Skin epidermis (tissue), 12 donors: Measurements from ENCODE around the gene MAP2K1.
"Not testable (repeated sequence)": the region's sequence is repeated elsewhere in the genome, so short reads cannot be mapped to it uniquely, and the experiment has no call there.

ENCODE experiments used
- H3K27ac ChIP-seq, 21 experiments: fragments of 200-600 bp; sonication (generic) in 11 of 21; one replicate each; pipeline ENCODE4 v1.5.0; 2020; ENCODE audit warnings: mild to moderate bottlenecking in 3 of 21, inconsistent platforms in 2 of 21, moderate library complexity in 2 of 21
- H3K4me3 ChIP-seq, 7 experiments: fragments of 200-600 bp; sonication (generic) in 2 of 7; one replicate each; pipeline ENCODE4 v1.5.0; 2020; ENCODE audit warnings: inconsistent platforms in 2 of 7, mild to moderate bottlenecking in 2 of 7, moderate library complexity in 1 of 7

MAP2K1 gene

DNA sequence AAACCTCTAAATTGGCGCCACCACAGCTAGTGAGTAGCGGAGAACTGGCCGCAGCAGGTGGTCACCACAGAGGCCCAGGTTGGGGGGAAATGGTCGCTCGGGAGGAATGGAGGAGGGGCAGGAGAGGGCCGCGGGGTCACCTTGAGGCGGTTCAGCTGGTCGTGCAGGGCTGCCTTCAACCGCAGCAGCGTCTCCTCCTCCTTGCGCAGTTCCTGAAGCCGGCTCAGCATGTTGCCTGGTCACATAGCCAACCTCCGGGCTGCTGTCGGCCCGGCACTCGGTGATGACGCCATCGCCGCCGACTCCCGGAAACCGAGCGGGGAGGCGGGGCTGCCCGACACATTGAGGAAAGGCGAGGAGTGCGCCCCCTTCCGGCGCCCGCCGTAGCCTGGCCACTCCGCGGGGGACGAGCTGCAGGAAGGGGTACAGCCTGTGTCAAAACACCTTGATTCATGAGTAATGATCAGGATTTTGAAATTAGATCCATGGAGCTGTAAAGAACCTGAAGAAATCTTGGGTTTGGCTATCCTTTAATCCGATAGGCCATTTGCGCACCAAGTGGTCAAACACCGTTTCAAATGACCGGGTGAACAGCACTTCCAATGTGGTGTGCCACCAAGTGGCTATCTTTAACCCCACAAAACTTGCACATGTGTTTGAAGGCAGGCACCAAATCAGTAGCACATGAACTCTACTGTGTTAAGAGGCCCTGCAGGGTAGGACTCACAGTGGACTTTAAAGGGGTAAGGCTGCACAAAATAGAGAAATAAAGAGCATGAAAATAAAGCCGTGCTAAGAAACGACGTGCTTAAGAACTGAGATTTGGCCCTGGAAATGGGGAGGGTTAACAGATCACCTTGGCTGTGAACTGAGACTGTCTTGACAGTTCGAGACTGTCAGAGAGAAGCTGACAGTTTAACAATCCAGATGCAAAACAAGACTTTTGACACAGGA, 111.1 kb downstream of the MAP2K1 start, which contains the start of gene SNAPC5:
Gene SNAPC5 (minus strand): TSS at position 261 of the 954 bp plus-strand sequence. CDS start 31 bp downstream, at position 230.
- Histone ChIP-seq H3K27ac (peak within 1 kb of the TSS; percentile 64 to 96 (median 89)), H3K4me3 (peak within 1 kb of the TSS; percentile 56 to 83 (median 74))

DNA sequence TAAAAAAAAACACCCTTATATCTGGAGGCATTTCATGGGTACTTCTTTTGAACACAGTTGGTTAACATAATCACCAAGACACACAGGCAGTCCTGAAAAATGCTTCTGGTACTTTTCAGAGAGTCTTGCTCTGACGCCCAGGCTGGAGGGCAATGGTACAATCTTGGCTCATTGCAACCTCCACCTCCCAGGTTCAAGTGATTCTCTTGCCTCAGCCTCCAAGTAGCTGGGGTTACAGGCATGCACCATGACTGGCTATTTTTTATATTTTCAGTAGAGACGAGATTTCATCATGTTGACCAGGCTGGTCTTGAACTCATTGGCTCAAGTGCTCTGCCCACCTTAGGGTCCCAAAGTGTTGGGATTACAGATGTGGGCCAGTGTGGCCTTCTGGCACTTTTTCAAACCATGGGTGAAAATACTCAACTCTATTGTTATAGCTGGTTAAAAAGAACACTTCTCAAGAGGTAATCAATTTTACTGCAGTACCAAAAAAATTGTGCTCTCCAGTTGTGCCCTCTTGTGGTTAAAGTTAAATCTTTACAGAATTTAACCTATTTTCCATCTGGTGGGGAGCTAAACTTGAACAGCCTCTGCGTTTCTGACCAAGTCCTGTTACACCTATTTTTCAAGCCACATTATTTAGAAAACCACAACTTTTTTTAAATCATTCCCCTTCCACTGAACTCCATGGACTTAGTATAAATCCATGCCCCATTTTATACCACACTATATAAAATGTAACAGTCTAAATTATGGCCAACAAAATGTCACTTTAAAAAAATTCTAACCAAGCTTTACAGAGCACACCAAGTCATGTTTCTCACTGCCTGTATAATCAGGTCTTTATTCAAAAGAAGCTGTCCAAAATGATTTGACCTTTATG, 112.0 kb downstream of the MAP2K1 start:
- Histone ChIP-seq H3K27ac (peak overlapping the region in 3 of 21 experiments; percentile 86 to 94 (median 91)), H3K4me3 (no peak overlapping the region)

DNA sequence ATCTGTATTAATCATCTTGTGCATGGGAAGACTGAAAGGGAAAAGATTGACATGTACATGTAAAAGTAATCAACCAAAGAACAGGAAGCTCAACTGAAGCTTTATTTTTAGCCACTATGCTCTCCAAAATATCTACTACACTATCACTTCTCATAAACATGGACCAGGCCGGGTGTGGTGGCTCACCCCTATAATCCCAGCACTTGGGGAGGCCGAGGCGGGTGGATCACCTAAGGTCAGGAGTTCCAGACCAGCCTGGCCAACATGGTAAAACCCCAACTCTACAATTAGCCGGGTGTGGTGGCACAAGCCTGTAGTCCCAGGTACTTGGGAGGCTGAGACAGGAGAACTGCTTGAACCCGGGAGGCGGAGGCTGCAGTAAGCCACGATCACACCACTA, 113.6 kb downstream of the MAP2K1 start:
- not testable (repeated sequence) for H3K4me3 ChIP-seq, H3K27ac ChIP-seq

DNA sequence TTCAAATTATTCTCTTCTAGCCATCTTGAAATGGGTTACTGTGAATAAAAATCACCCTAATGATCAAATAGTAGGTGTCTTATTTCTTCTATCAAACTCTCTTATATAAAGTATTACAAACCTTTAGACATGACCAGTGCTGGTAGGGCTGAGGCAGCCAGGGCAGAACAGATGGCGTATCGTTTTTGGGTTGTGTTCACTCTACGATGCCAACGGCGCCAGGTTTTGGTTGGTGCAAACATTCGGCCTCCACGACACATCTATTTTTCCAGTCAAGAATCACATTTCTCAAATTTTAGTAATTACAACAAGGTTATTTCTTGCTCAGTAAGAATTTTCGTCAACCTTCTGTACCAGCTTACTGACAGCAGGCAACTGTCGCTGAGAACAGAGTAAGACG, 115.8 kb downstream of the MAP2K1 start:
- H3K27ac ChIP-seq, result no peak overlapping the region
- H3K4me3 ChIP-seq, result peak overlapping the region in 5 of 7 experiments; percentile 56 to 97 (median 80)

DNA sequence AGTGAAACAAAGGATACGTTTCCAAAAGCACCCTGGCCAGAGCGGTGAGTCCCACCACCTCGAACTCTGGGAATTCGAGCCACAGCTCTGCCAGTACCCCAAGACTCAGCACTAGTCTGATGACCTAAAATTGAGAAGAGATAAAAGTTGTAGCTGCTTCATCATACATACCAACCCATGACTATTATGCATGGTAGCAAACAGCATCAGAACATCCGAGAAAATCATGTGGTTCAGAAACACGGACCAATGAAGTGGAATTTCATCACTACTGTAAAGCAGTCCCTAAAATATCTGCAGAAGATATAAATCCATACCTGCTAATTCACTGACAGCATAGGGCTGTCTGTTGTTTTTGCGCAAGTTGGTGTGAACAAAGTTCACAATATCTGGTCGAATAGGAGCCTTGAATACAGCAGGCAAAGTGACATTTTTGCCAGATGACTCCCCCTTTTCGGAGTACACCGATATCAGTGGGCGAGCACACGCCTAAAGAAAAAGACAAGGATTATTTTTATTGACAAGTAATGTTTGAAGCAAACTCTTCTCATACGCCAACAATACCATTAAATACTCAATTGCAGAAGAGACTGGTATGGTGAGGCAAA, 116.4 kb downstream of the MAP2K1 start:
- Histone ChIP-seq H3K27ac (peak overlapping the region in 9 of 21 experiments; percentile 87 to 99 (median 97)), H3K4me3 (peak overlapping the region; percentile 56 to 97 (median 73))

DNA sequence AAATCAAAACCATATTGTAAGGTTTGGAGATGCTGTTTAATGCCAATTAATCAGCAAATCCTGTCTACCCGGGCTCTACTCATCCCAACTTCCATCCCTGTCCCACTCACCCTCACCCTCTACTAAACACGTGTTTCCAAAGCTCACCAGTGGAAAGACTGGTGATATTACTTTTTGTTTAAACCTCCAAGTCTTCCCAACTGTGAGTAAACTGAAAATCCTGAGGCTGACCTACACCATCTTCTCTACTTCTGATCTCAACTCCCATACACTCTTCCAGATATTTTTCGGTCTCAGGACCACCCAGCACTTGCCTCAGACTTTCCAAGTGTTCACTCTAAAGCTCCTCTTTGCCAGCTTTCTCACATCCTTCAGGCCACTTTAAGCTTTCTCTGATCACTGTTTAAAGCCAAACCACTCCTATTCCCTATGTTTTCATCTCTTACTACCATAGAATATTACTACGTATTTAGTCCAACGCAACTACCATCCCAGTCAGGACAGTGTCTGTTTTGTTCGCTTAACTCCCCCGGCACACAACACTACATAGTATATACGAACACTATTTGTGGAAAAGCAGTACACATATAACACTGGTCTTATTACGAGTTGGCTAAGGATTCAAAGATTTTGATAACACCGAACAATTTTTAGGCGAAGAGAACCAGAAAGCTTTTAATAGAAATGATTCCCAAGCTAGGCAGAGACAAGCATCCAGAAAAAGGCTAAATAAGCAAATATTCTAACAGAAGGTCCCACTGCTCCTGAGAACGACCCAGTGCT, 117.3 kb downstream of the MAP2K1 start:
- Histone ChIP-seq H3K27ac (peak overlapping the region; percentile 86 to 99 (median 95)), H3K4me3 (peak overlapping the region; percentile 56 to 97 (median 73))

DNA sequence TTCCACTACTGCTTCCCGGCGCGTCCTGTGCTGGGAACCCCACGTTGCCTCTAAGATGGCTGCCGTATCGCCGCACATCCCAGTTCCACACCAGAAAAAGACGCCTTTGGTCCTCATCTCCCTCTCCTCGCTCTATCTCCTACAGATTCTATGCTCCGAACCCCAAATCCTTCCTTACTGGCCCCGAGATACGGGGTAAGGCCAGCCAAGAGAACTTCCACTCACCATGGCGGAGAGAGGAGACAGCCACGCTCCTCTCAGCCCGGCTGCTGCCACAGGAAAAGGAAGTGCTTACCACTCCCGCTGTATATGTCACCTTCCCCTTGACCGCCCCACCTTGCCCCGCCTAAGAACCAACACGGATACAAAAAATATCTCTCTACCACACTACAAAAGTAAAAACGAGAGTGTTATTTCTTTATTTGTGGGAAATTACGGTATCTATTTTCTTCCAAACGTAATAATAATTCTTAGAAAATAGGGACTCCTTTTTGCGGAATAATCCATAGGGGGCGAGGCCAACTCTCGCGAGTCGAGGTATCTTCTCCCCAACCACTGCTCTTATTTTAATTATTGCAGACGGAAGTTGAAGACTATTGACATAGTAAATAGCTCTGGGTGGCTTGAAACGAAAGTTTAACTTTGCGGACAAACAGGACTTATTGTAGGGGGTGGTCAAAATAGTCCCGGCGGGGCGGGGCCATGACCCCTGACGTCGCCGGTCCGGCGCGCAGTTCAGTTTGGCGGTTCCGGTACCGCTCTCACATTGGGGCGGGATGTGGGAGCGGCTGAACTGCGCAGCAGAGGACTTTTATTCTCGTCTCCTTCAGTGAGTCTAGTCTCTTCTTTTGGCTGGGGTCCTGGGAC, 118.1 kb downstream of the MAP2K1 start, which contains the start of the genes RPL4 and ZWILCH:
Gene RPL4 (minus strand): TSS at position 293 of the 867 bp plus-strand sequence. CDS start 65 bp downstream, at position 228.
Gene ZWILCH (plus strand): TSS at position 764 of the 867 bp plus-strand sequence. CDS start 13 bp downstream, at position 777.
- Histone ChIP-seq H3K4me3 (peak within 1 kb of the TSS; percentile 56 to 97 (median 73)), H3K27ac (peak within 1 kb of the TSS; percentile 86 to 99 (median 95))

DNA sequence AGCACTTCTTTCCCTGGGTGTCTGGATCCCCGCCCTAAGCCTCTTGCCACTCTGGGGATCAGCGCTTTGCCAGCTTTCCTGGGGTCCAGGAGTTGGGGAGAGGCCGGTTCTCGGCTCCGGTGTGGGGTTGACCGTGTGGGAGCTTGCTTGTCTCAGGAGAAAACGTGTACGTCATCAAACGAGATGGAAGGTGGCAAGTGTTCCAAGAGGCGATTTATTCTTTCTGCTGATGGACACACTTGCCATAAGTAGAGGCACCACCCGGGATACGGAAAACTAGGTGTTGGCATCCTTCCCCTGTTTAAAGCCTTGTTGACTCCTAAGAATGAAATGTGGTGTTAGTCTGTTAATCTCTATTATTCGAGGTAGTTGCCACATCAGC, 118.7 kb downstream of the MAP2K1 start:
- Histone ChIP-seq H3K27ac (peak overlapping the region; percentile 86 to 99 (median 95)), H3K4me3 (peak overlapping the region; percentile 56 to 97 (median 73))

DNA sequence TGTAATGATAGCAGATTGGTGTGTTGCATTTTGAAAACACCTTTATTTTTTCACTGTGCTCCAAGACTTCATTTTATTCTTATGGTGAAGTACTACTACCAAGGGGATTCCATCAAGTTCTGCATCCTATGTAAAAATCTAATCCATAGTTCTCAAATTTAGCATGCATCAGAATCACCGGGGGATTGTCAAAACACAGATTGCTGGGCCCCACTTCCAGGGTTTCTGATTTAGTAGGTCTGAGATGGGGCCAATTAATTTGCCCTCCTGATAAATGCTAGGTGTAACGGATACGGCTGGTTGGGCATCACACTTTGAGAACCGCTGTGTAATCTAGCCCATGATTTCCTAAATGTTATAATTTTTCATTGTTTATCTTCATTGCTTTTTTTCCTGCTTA, 119.1 kb downstream of the MAP2K1 start:
- Histone ChIP-seq H3K4me3 (peak overlapping the region; percentile 56 to 97 (median 73)), H3K27ac (peak overlapping the region in 9 of 21 experiments; percentile 91 to 99 (median 96))

DNA sequence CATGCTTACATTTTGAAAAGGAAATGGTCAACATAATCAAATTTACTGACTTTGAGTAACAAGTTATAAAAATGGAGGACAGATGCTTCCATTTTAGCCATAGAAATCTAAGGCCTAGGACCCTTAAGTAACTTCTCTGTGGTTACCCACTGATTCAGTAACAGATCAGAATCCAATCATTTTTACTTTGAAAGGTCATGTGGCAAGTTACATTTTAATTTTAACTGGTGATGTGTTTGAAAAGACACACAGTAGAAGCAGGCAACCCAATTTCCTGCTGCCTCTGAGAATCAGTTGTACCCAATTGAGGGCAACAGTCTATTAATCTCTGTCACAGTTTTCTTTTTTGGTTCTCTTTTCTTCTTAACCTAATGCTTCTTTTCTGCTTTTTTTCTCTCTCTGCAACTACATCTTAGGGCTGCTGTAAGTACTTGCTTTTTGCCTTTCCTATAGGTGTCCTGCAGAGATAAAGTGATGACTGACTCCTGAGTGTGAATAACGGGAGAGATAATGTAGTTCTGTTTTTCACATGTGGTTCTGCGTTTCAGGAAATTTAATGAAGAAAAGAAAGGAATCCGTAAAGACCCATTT, 121.7 kb downstream of the MAP2K1 start:
- Histone ChIP-seq H3K4me3 (no peak overlapping the region), H3K27ac (no peak overlapping the region)

DNA sequence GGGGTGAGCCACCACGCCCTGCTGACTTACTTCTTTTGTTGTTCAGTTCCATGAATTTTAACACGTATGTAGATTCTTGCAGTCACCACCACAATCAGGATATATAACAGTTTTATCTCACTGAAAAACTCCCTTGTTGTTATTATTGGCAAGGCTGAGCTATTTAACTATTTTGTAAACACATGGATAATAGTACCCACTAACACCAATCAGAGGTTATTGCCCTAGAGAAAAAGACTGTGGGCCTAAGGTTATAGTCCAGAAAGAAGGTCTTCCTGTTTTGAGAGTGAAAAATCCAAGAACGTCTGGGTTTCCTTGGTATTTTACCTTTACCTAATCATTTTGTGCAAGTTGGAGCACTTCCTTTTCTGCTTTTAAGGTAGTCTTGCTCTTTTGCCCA, 127.9 kb downstream of the MAP2K1 start:
- Histone ChIP-seq H3K27ac (no peak overlapping the region), H3K4me3 (no peak overlapping the region)

DNA sequence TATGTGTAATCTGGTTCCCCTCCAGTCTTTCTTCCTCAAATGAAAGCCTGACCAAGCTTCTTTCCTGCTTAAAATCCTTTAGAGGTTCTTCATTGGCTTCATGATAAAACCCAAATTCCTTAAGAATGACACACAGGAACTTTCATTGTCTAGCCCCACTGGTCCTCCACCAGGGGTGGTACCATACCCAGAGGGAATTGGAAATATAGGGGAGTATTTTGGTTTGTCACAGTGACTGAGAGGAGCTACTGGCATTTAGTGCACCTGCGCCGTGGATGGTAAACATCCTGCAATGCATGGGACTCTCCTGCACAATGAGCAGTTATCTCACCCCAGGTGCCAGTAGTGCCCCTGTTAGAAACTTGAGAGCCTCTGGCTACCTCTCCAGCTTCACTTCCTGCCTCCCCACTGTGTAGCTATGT, 129.2 kb downstream of the MAP2K1 start:
- no peak overlapping the region for H3K27ac ChIP-seq
- H3K4me3 ChIP-seq, result no peak overlapping the region

DNA sequence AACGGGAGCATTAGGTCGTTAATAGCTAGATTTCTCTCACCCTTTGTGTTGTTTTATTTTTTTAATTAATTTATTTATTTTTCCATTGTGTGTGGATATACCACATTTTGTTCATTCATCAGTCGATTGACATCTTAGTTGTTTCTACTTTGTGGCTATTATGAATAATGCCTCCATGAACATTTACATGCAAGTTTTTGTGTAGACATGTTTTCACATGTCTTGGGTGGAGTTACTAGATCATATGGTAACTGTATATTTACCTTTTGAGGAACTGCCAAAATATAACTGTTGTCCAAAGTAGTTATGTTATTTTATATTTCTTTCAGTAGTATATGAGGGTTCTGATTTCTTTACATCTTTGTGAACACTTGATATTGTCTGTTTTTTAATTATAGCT, 137.2 kb downstream of the MAP2K1 start:
- H3K27ac ChIP-seq, result no peak overlapping the region

DNA sequence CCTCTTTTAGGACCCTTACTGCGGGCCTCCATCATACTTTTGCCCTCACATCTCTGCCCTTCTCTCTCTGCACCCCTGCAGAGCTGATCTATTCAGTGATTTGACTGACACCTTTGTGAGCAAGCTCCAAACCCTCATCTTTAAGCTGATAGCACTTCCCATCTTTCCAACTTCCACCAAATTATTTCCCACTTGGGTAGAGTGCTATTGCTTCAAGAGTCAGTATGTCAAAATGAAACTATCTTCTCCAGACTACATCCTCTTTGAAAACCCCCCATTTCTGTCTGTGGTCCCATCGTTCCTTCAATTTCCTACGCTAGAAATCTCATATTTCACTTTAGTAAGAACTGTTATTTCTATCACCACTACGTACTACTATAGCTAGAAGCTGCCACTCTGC, 138.1 kb downstream of the MAP2K1 start:
- Histone ChIP-seq H3K27ac (no peak overlapping the region), H3K4me3 (no peak overlapping the region)

More for the DNA sequence above, 137.2 kb downstream of the MAP2K1 start:
- no peak overlapping the region for H3K4me3 ChIP-seq

DNA sequence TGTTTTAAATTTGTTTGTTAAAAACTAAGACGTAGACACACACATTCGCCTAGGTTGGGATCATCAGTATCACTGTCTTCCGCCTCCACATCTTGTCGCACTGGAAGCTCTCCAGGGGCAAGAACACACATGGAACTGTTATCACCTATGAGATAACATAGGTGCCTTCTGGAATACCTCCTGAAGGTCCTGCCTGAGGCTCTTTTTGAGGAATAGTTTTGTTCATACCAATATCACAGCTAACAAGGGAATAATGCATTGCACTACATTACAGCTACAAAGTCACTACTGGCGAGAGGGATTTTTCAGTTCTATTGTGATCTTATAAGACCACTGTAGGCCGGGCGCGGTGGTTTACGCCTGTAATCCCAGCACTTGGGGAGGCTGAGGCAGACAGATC, 148.3 kb downstream of the MAP2K1 start:
- H3K4me3 ChIP-seq, result no peak overlapping the region

More for the DNA sequence above, 148.3 kb downstream of the MAP2K1 start:
- no peak overlapping the region for H3K27ac ChIP-seq
